Gastroesophageal sphincter (tissue), 4 donors: Measurements from ENCODE around the gene TARM1. TPM values are rescaled to one million over a fixed set of nuclear protein-coding genes. Genes with fewer than 3 reads are reported as not detected.

Experiments
- small RNA-seq, 4 donors: library from RNA; depleted of rRNA; stranded (forward); fragments of <200 nt; gene quantifications; one replicate each; pipeline ENCODE3, GENCODE V24; 2016
- total RNA-seq, 4 donors: library from RNA; depleted of rRNA; stranded (reverse); fragments of >200 nt; gene quantifications; one replicate each; pipeline ENCODE4 v1.1.0, GENCODE V29; 2016

The TARM1 gene
- total RNA-seq, 4 donors from 2014 or later = not detected

Small RNA genes lying within 50 kb of the gene (small RNA-seq; reads per million reads assigned to genes)
- 0 reads per million in 4 donors for gene AC012314.20

Other genes with a start within 250 kb of the TARM1 start
- 100 to 1,000 TPM; 103 to 355 (median 140) TPM for gene MYADM, start 213.5 kb downstream of the TARM1 start, total RNA-seq
- not detected for gene PRKCG, start 199.2 kb downstream of the TARM1 start, total RNA-seq
- gene CACNG7, start 172.1 kb downstream of the TARM1 start, total RNA-seq = not detected
- under 1 TPM in 2 of 4 donors, not detected in 2; 0.04 to 0.16 TPM for gene CACNG8, start 118.4 kb downstream of the TARM1 start, total RNA-seq
- gene CACNG6, start 89.7 kb downstream of the TARM1 start, total RNA-seq = not detected
- not detected for gene VSTM1, start 17.5 kb downstream of the TARM1 start, total RNA-seq
- 1 to 10 TPM in 3 of 4 donors, not detected in 1; 1.2 to 2.4 (median 2.1) TPM for gene OSCAR, start 19.4 kb upstream of the TARM1 start, total RNA-seq
- 10 to 100 TPM; 14.2 to 37.7 (median 21.5) TPM for gene NDUFA3, start 21.5 kb upstream of the TARM1 start, total RNA-seq
- 10 to 100 TPM; 12.5 to 20.9 (median 15.2) TPM for gene TFPT, start 34.3 kb upstream of the TARM1 start, total RNA-seq
- 10 to 100 TPM; 51.6 to 67.1 (median 53.8) TPM for gene PRPF31, start 34.4 kb upstream of the TARM1 start, total RNA-seq
- 10 to 100 TPM; 14.7 to 32.4 (median 23.1) TPM for gene CNOT3, start 56.4 kb upstream of the TARM1 start, total RNA-seq
- 10 to 100 TPM in 3 of 4 donors, 1 to 10 TPM in 1; 8.2 to 12.8 (median 11.1) TPM for gene LENG1, start 78.4 kb upstream of the TARM1 start, total RNA-seq
- gene TMC4, start 91.8 kb upstream of the TARM1 start, total RNA-seq = 1 to 10 TPM in 1 of 4 donors, under 1 TPM in 2, not detected in 1; 0.16 to 3.1 (median 0.31) TPM
- gene MBOAT7, start 108.2 kb upstream of the TARM1 start, total RNA-seq = 10 to 100 TPM; 28.4 to 64.3 (median 36.5) TPM
- gene TSEN34, start 109.9 kb upstream of the TARM1 start, total RNA-seq = 10 to 100 TPM; 57.4 to 73.2 (median 69.8) TPM
- gene RPS9, start 119.5 kb upstream of the TARM1 start, total RNA-seq = 1,000 to 10,000 TPM; 1,142 to 2,786 (median 1,584) TPM
- 10 to 100 TPM in 3 of 4 donors, 1 to 10 TPM in 1; 6.8 to 29.9 (median 21.3) TPM for gene LILRB3, start 141.6 kb upstream of the TARM1 start, total RNA-seq
- 1 to 10 TPM in 3 of 4 donors, under 1 TPM in 1; 0.31 to 4.2 (median 2.2) TPM for gene LILRA6, start 161.4 kb upstream of the TARM1 start, total RNA-seq
- 10 to 100 TPM; 12.5 to 17.5 (median 15.1) TPM for gene LILRB5, start 175.9 kb upstream of the TARM1 start, total RNA-seq
- 1 to 10 TPM in 3 of 4 donors, under 1 TPM in 1; 0.93 to 5.0 (median 1.9) TPM for gene LILRB2, start 199.7 kb upstream of the TARM1 start, total RNA-seq
- 1 to 10 TPM in 3 of 4 donors, not detected in 1; 2.7 to 8.6 (median 2.8) TPM for gene LILRA5, start 231.8 kb upstream of the TARM1 start, total RNA-seq